ENCODE measurements around the gene DNAH3.

Gene DNAH3

GRCh38 chr16:21192991-21193390 is 42.3 kb upstream of the DNAH3 start:
- no peak overlapping the region for H3K4me3 ChIP-seq (ENCODE audit: low read depth, low read length)
- no peak for DNase-seq (ENCODE audit: low read depth)
- TF ChIP-seq CTCF (IDR thresholded peaks at IDR 0.05; ENCODE audit: control insufficient read depth, extremely low read depth, insufficient read depth): no peak

- TF ChIP-seq CTCF (IDR thresholded peaks at IDR 0.05; ENCODE audit: control insufficient read depth, extremely low read depth, insufficient read depth): no peak
- no peak for DNase-seq (ENCODE audit: low read depth)
- no peak overlapping the region for H3K4me3 ChIP-seq (ENCODE audit: low read depth, low read length)
Observed at GRCh38 chr16:21190599-21190998, 40.0 kb upstream of the DNAH3 start.

GRCh38 chr16:21190013-21190412 is 39.4 kb upstream of the DNAH3 start:
- no peak for DNase-seq (ENCODE audit: low read depth)
- H3K4me3 ChIP-seq (ENCODE audit: low read depth, low read length): no peak overlapping the region
- no peak for TF ChIP-seq CTCF (IDR thresholded peaks at IDR 0.05; ENCODE audit: control insufficient read depth, extremely low read depth, insufficient read depth)

GRCh38 chr16:21189311-21189710 is 38.7 kb upstream of the DNAH3 start:
- no peak for TF ChIP-seq CTCF (IDR thresholded peaks at IDR 0.05; ENCODE audit: control insufficient read depth, extremely low read depth, insufficient read depth)
- no peak for DNase-seq (ENCODE audit: low read depth)
- H3K4me3 ChIP-seq (ENCODE audit: low read depth, low read length): no peak overlapping the region

GRCh38 chr16:21186326-21186691 is 35.7 kb upstream of the DNAH3 start:
- no peak for TF ChIP-seq CTCF (IDR thresholded peaks at IDR 0.05; ENCODE audit: control insufficient read depth, extremely low read depth, insufficient read depth)
- H3K4me3 ChIP-seq (ENCODE audit: low read depth, low read length): no peak overlapping the region
- DNase-seq (ENCODE audit: low read depth): no peak

- no peak for TF ChIP-seq CTCF (IDR thresholded peaks at IDR 0.05; ENCODE audit: control insufficient read depth, extremely low read depth, insufficient read depth)
- no peak overlapping the region for H3K4me3 ChIP-seq (ENCODE audit: low read depth, low read length)
- DNase-seq (ENCODE audit: low read depth): no peak
Observed at GRCh38 chr16:21185659-21186325, 35.1 kb upstream of the DNAH3 start.

- TF ChIP-seq CTCF (IDR thresholded peaks at IDR 0.05; ENCODE audit: control insufficient read depth, extremely low read depth, insufficient read depth): no peak
- no peak for DNase-seq (ENCODE audit: low read depth)
- no peak overlapping the region for H3K4me3 ChIP-seq (ENCODE audit: low read depth, low read length)
Observed at GRCh38 chr16:21184834-21185233, 34.2 kb upstream of the DNAH3 start.
